NCI-H2081 (cell line): Measurements from ENCODE around the gene TC2N.
A peak's percentile ranks its signal among the peaks of the same experiment; 100 is the strongest.
"Not testable (repeated sequence)": the region's sequence is repeated elsewhere in the genome, so short reads cannot be mapped to it uniquely, and the experiment has no call there.

Experiments
- DNase-seq, 2 experiments: peaks; one replicate each; lab custom pipeline; 2025; lab: John Stamatoyannopoulos, UW

Gene TC2N

DNA sequence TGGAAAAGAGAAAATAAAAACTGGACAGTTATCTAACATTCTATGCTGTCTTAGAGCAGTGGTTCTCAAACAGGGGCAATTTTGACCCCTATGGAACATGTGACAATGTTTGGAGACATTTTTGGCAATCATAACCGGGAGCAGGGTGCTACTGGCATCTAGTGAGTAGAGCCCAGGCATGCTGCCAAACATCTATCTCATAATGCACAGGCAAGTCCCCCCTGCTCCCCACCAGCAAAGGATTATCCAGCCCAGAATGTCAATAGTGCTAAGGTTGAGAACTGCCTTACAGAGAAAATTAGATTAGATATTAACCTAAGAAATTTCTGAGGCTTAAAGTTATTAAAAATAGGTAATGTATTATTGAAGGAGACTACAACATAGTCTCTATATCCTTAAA lies 112.5 kb downstream of the TC2N start:
- peak in 1 of 2 experiments; percentile 41 for DNase-seq

DNA sequence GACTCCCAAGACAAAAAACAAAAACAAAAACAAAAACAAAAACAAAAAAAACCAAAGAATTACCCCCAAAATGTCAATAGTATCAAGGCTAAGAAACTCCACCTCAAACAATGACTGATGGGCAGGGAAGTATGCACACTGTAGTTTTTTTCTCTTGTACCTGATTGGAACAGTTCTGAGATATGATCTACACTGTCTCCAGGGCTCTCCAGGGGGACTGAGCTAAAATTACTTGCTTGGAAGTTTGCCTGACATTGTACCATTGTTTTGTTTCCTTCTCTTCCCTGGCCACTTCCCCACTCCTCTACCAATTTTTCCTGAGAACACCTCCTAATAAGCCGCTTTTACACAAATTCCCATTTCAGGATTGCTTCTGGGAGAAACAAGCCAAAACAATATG lies 113.2 kb downstream of the TC2N start:
- no peak for DNase-seq

DNA sequence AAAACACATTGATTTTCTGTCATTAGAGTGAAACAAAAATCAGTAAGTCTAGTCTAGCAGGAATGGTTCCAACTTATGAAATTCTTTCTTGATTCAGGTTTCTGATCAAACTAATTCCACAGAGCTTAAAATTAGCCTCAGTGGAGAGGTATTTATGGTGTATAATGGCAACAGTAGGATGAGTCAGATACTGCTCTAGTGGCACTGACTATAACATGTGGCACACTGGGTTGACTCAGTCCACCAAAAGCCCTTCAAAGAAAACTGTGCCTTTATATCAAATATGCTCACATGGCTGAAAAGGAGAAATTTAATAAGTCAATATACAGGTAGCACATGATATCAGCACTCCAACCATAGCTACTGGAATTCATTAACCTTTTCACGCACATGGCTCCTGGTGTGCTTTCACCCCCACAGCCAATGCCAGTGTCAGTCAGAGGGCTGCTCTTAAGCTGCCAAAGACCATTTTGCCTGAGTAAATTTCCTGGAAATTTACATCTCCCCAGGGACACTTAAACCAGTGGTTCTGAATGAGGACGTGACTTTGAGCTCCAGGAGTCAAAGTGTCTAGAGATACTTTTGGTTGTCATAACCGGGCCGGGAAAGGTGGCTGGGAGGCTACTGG lies 113.7 kb downstream of the TC2N start:
- peak in 1 of 2 experiments; percentile 9 for DNase-seq

DNA sequence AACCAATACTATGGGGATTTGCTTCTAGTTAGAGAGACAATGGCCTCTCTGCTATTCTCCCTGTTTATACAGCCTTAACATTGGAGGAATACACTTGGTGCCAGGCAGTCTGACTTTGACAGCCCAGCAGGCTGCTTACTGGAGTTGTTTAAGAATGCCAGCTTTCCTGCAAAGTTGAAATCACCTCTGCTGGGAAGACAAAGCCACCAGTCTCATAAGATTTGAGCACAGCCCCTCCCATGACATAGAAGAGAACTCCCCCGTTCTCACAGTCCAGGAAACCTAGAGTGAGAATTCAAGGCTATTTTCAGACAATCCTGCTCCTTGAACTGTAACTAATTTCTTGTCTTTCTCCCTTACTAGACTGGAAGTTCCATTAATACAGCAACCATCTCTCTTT lies 114.4 kb downstream of the TC2N start:
- DNase-seq: no peak

DNA sequence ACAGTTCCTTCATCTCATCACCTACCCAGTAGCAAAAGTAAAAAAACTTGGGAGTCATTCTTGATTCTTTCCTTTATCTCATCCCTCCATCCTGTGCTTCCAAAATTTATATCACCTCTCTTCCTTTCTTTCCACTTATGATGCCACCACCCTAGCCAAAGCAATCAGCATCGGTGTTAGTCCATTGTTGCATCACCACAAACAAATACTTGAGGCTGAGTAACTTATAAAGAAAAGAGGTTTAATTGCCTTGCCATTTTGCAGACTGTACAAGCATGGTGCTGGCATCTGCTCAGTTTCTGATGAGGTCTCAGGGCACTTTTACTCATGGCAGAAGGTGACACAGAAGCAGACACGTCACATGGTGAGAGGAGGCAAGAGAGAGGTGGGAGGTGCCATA lies 115.6 kb downstream of the TC2N start:
- no peak for DNase-seq

DNA sequence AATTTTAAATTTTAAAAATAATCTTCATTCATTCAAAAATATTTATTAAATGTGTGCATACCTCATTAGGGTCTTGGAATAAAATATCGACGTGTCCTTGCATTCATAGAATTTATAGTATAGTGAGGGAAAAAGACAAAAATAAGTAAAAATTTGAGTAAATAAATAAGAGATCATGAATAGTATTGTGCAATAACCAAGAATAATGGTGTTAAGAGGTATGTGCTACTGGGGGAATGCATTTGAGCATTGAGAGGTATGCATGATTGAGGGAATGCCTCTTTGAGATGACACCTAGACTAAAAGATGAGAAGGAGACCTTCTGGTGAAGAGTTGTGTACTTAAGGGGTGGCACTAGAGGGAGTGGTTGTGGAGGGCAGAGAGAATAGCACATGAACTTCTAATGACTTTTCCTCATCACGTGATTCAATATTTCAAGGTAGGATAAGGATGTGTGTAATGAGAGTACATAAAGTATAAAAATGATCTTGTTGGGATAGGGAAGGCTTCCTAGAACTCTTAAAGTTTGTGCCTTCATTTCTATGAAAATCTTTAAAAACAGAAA lies 116.6 kb downstream of the TC2N start:
- no peak for DNase-seq

DNA sequence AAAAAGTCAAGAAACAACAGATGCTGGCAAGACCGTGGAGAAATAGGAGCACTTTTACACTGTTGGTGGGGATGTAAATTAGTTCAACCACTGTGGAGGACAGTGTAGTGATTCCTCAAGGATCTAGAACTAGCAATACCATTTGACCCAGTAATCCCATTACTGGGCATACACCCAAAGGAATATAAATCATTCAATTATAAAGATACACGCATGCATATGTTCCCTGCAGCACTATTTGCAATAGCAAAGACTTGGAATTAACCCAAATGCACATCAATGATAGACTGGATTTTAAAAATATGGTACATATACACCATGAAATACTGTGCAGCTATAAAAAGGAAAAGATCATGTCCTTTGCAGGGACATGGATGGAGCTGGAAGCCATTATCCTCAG lies 117.5 kb downstream of the TC2N start:
- no peak for DNase-seq

DNA sequence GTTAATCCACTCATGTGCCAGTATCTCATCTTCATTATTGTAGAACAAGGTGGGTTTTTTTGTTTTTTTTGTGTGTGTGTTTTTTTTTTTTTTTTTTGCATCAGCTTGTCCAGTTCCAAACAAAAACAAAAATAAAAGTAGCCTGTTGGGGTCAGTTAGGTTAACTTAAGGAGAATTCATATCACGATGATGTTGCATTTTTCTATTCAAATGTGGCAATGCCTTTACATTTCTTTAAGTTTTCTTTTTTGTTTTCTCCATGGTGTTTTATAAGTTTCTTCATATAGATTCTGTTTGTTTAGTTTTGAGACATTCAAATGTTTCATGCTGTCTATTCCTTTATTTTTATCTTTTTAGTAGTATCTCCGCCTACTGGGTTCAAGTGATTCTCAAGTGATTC lies 119.3 kb downstream of the TC2N start:
- no peak for DNase-seq

DNA sequence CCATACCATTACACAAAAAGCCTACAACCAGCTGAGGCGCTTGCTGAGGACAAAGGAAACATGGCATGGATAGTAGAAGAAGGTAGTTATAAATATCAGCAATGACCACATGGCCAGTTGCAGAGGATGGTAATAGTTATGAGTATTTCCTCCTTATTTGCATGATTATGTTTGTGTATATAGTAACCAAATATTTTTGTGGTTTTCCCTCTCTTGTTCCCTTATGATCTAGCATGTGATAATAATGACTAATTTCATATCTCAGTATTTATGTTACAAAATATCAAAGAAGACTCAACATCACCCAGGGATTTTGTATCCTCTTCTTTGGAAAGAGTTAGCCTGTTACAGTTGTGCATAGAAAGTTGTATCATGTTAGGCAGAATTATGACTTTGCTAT lies 122.0 kb downstream of the TC2N start:
- no peak for DNase-seq

DNA sequence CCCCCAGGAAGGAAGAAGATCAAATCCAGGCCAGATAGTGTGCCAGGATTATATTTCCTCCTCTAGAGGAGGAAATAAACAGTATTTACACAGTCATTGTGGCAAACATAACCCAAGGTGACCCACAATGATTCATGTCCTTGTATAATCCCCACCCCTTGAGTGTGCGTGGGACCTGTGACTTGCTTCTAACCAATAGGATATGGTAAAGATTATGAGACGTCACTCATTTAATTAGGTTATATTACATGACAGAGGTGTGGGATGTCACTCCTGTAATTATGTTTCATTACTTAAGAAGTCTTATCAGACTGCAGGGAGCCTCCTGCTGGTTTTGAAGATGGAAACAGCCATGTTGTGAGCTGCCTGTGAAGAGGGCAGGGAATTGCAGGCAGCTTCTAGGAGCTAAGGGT lies 123.3 kb downstream of the TC2N start:
- DNase-seq: no peak

DNA sequence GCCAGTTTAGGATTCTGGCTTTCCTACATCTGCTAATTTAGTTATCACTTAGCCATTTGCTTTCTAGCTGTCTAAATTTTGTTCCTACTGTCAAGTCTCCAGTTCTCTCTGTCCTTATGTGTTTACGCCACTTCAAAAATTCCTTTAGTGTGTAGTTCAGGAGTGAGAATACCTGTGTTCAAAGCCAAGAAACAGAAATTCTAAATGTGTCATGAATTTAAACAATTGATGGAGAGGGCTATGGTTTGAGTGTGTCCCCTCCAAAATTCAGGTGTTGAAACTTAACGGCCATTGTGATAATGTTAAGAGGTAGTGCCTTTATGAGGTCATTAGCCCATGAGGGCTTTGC lies 124.1 kb downstream of the TC2N start:
- DNase-seq: no peak

DNA sequence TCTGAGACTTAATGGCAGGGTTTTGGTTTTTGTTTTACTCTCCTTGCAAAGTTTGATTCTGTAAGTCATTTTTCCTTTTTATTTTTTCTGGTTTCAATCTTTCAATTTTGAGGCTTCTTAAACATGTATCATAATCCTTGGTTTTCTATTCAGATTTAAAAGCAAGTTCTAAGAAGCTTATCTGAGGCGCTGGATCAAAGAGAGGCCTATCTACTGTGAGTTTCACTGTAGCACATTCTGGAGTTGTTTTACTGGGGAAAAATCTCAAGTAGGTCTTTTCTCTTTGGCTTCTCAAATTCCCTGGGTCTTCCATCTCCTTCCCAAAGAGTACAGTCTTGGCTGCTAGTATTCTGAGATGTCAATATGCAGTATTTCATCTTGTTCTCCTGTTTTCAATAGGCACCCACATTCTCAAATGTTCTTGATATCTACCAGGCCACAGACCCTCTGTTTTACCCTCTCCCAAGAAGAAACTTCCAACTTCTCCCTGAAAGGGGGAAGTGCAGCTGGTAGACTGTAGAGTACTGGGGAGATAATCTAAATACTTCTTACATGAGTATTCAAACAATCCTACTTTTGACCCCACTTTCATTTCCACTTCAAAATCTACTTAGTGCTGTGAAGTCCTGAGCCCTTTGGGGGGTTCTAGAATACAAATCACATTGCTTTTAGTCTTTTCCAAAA lies 124.6 kb downstream of the TC2N start:
- no peak for DNase-seq

DNA sequence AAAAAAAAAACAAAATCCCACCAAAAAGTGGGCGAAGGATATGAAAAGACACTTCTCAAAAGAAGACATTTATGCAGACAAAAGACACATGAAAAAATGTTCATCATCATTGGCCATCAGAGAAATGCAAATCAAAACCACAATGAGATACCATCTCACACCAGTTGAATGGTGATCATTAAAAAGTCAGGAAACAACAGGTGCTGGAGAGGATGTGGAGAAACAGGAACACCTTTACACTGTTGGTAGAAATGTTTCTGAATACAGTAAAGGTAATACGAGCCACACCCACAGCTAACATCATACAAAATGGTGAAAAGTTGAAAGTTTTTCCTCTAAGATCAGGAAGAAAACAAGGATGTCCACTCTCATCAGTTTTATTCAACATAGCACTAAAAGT lies 127.5 kb downstream of the TC2N start:
- DNase-seq: not testable (repeated sequence)

DNA sequence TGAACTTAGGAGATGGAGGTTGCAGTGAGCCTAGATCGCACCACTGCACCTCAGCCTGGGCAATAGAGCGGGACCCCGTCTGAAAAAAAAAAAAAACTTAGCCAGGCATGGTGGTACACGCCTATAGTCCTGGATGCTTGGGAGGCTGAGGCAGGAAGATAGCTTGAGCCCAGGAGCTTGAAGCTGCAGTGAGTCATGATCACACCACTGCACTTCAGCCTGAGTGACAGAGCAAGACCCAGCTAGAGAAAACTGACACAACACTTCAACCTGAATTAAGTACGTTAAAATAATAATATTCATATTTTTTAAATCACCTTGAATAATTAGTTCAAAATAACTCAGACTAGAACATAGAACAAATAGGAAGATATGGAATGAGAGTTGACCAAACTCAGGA lies 129.7 kb downstream of the TC2N start:
- no peak for DNase-seq

DNA sequence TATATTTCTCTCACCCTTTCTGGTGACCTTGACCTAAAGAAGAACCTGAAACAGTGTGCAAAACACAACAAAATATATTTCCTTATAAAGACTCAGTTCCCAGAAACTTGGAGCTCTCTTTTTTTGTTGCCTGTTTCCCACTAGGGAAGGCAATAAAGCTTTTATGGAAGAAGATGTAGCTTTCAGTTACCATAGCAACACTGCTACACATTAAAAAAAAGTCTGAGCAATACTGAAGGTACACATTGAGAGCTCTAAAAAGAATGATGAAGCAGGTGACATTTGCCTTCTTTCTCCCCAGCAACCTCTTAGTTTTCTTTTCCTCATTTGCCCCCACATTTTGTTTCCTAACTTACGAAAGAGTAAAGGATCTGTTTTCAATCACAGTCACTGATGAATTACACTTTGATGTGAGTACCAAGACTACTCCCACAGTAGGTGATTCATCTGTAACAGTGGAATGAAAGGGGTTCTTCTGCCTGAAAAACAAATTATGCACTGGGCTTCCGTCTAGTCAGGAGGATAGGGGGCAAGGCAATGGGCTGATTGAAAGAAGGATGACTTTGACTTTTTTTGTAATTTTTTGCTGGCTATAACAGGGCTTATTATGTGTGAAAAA lies 134.4 kb downstream of the TC2N start:
- DNase-seq: no peak

DNA sequence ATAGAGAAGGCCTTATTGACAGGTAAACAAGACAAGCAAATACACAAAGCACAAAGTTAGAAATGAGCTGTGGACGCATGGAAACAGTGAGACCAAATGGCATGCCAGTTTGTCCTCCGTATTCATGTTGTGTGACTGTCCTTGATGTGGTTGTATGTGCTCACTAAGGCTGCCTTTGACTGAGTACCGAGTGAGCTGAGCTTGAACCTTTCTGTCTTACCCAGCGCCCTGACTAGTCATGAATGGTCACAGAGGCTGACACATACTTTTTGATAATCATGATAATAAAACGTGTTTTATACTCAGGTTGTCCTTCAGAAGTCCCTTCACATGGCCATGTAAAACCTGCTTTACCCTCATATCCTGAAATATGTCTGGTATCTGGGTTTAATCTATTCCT lies 134.9 kb downstream of the TC2N start:
- no peak for DNase-seq

DNA sequence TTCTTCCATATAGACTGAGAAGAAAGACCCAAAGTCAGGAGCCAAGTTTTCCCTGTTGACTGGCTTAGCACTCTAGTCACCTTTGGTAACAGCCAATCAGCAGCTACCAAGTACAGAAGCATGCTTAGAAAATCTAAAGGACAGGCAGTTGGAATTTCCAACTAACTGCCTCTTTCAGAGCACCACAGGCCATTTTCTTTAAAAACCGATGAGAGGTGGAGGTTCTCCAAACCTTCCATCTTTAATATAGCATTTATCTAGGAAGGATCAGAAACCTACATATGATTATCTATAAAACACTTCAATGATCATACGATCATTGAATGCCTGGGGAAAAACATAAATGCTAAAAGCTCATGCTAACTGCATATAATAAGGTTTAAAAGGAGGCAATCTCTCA lies 135.3 kb downstream of the TC2N start, which contains the start of gene CATSPERB:
Gene CATSPERB (minus strand): TSS at position 101 of the 400 bp plus-strand sequence. CDS start 2,607 bp downstream, outside the sequence.
- DNase-seq: no peak

DNA sequence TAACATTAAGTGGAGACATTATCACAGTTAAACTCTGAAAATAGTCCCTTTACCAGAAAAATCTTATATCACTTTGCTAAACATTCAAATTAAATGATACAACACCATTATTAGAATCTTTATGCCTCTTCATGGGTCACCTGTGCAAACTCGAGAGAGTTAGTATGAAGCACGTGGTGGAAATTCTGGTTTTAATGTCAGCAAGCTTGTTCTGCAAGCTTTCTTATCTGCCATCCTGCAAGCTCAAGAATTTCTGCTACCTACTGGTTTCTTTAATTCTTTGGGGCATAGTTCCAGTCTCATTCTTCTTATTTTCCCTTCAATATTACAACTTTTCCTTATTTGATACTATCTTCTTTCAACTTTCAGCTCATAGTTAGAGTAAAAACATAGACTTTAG lies 136.3 kb downstream of the TC2N start:
- no peak for DNase-seq

DNA sequence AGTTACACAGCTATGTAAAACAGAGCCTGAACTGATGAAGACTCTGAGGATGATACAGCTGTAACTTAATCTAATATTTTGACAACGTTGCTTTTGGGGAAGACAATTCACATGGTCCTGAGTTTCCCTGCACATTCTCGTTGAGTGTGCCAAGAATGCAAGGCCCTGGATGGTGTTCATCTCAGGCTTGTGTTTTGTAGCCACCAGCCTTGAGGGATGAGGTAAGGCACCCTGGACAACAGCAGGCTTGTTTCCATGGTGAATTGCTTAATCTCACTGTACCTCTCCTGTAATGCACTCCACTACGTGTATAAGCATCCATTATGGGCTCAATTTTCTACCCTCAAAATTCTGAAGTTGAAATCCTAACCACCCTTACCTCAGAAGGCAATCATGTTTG lies 137.6 kb downstream of the TC2N start:
- no peak for DNase-seq
